ENCODE results near the gene GNG7. TPM values are rescaled to one million over a fixed set of nuclear protein-coding genes. Genes with fewer than 3 reads are reported as not detected.

The GNG7 gene
- total and polyA plus RNA-seq, 10 of the 15 experiments (the other 5 are each of a cell fraction or from before 2014, with no cell fraction given), result 1.9 to 13.6 (median 6.5) TPM

DNA sequence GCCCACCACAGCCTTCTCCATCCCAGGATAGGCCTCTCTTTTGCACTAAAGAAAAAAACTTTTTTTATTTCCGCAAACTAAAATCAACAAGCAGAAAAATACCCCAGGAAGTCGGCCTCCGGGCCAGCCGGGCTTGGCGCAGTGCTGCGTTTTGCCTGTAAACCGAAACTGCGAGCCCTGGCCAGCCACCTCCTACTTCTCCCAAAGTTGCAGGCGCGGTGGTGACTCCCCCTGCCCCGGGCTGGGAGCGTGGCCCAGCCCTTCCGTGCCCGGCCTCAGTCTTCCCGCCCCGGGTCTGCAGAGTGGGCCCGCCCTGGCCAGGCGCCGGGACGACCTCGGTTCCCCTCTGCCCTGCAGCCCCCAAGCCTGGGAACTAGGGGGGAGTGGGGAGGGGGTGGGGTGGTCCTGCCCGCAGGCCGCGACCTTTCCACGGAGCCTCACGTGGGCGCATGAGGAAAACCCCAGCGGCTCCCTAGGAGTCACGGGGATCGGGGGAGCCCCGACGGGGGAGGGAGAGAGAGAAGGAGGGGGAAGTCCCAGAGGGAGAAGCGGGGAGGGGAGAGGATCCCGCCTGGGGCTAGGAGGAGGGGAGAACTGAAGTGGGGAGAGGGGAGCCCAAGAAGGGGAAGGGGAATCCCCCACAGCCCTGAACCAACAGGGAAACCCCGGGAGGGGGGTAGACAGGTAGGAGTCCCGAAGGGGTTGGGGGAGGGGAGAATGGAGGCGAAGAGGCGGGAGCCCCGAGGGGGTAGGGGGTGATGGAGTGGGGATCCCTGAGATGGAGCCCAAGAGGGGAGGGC lies 223.5 kb downstream of the GNG7 start (continued):
- TF ChIP-seq, protein P1, sequence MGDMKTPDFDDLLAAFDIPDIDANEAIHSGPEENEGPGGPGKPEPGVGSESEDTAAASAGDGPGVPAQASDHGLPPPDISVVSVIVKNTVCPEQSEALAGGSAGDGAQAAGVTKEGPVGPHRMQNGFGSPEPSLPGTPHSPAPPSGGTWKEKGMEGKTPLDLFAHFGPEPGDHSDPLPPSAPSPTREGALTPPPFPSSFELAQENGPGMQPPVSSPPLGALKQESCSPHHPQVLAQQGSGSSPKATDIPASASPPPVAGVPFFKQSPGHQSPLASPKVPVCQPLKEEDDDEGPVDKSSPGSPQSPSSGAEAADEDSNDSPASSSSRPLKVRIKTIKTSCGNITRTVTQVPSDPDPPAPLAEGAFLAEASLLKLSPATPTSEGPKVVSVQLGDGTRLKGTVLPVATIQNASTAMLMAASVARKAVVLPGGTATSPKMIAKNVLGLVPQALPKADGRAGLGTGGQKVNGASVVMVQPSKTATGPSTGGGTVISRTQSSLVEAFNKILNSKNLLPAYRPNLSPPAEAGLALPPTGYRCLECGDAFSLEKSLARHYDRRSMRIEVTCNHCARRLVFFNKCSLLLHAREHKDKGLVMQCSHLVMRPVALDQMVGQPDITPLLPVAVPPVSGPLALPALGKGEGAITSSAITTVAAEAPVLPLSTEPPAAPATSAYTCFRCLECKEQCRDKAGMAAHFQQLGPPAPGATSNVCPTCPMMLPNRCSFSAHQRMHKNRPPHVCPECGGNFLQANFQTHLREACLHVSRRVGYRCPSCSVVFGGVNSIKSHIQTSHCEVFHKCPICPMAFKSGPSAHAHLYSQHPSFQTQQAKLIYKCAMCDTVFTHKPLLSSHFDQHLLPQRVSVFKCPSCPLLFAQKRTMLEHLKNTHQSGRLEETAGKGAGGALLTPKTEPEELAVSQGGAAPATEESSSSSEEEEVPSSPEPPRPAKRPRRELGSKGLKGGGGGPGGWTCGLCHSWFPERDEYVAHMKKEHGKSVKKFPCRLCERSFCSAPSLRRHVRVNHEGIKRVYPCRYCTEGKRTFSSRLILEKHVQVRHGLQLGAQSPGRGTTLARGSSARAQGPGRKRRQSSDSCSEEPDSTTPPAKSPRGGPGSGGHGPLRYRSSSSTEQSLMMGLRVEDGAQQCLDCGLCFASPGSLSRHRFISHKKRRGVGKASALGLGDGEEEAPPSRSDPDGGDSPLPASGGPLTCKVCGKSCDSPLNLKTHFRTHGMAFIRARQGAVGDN (IDR thresholded peaks at IDR 0.05), result peak; percentile 44; the same call in 1 of the 2 replicates
- TF ChIP-seq, protein P2, sequence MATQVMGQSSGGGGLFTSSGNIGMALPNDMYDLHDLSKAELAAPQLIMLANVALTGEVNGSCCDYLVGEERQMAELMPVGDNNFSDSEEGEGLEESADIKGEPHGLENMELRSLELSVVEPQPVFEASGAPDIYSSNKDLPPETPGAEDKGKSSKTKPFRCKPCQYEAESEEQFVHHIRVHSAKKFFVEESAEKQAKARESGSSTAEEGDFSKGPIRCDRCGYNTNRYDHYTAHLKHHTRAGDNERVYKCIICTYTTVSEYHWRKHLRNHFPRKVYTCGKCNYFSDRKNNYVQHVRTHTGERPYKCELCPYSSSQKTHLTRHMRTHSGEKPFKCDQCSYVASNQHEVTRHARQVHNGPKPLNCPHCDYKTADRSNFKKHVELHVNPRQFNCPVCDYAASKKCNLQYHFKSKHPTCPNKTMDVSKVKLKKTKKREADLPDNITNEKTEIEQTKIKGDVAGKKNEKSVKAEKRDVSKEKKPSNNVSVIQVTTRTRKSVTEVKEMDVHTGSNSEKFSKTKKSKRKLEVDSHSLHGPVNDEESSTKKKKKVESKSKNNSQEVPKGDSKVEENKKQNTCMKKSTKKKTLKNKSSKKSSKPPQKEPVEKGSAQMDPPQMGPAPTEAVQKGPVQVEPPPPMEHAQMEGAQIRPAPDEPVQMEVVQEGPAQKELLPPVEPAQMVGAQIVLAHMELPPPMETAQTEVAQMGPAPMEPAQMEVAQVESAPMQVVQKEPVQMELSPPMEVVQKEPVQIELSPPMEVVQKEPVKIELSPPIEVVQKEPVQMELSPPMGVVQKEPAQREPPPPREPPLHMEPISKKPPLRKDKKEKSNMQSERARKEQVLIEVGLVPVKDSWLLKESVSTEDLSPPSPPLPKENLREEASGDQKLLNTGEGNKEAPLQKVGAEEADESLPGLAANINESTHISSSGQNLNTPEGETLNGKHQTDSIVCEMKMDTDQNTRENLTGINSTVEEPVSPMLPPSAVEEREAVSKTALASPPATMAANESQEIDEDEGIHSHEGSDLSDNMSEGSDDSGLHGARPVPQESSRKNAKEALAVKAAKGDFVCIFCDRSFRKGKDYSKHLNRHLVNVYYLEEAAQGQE (IDR thresholded peaks at IDR 0.05; ENCODE audit: low read depth, low read length), result peak; percentile 4; the same call in 1 of the 2 replicates
- TF ChIP-seq, protein P3, sequence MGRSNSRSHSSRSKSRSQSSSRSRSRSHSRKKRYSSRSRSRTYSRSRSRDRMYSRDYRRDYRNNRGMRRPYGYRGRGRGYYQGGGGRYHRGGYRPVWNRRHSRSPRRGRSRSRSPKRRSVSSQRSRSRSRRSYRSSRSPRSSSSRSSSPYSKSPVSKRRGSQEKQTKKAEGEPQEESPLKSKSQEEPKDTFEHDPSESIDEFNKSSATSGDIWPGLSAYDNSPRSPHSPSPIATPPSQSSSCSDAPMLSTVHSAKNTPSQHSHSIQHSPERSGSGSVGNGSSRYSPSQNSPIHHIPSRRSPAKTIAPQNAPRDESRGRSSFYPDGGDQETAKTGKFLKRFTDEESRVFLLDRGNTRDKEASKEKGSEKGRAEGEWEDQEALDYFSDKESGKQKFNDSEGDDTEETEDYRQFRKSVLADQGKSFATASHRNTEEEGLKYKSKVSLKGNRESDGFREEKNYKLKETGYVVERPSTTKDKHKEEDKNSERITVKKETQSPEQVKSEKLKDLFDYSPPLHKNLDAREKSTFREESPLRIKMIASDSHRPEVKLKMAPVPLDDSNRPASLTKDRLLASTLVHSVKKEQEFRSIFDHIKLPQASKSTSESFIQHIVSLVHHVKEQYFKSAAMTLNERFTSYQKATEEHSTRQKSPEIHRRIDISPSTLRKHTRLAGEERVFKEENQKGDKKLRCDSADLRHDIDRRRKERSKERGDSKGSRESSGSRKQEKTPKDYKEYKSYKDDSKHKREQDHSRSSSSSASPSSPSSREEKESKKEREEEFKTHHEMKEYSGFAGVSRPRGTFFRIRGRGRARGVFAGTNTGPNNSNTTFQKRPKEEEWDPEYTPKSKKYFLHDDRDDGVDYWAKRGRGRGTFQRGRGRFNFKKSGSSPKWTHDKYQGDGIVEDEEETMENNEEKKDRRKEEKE (IDR thresholded peaks at IDR 0.05), result no peak
- TF ChIP-seq ZNF622 (IDR thresholded peaks at IDR 0.05), result no peak
- TF ChIP-seq, protein P4, sequence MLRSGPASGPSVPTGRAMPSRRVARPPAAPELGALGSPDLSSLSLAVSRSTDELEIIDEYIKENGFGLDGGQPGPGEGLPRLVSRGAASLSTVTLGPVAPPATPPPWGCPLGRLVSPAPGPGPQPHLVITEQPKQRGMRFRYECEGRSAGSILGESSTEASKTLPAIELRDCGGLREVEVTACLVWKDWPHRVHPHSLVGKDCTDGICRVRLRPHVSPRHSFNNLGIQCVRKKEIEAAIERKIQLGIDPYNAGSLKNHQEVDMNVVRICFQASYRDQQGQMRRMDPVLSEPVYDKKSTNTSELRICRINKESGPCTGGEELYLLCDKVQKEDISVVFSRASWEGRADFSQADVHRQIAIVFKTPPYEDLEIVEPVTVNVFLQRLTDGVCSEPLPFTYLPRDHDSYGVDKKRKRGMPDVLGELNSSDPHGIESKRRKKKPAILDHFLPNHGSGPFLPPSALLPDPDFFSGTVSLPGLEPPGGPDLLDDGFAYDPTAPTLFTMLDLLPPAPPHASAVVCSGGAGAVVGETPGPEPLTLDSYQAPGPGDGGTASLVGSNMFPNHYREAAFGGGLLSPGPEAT (IDR thresholded peaks at IDR 0.05; ENCODE audit: low read depth), result peak; percentile 89
- TF ChIP-seq STAT3 (IDR thresholded peaks at IDR 0.05; ENCODE audit: low read depth, low read length), result no peak
- TF ChIP-seq HDAC2 (IDR thresholded peaks at IDR 0.05), result no peak
- TF ChIP-seq, protein P5, sequence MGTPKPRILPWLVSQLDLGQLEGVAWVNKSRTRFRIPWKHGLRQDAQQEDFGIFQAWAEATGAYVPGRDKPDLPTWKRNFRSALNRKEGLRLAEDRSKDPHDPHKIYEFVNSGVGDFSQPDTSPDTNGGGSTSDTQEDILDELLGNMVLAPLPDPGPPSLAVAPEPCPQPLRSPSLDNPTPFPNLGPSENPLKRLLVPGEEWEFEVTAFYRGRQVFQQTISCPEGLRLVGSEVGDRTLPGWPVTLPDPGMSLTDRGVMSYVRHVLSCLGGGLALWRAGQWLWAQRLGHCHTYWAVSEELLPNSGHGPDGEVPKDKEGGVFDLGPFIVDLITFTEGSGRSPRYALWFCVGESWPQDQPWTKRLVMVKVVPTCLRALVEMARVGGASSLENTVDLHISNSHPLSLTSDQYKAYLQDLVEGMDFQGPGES (IDR thresholded peaks at IDR 0.05), result no peak
- TF ChIP-seq PML (IDR thresholded peaks at IDR 0.05; ENCODE audit: low read length), result peak; percentile 73
- TF ChIP-seq, protein P6, sequence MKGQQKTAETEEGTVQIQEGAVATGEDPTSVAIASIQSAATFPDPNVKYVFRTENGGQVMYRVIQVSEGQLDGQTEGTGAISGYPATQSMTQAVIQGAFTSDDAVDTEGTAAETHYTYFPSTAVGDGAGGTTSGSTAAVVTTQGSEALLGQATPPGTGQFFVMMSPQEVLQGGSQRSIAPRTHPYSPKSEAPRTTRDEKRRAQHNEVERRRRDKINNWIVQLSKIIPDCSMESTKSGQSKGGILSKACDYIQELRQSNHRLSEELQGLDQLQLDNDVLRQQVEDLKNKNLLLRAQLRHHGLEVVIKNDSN (IDR thresholded peaks at IDR 0.05; ENCODE audit: borderline replicate concordance, extremely low read length, insufficient read depth, low read depth, low read length), result no peak

Data from GM12878 (cell line).